H1 (cell line): ENCODE measurements around the gene NCBP2. TPM values are rescaled to one million over a fixed set of nuclear protein-coding genes. Genes with fewer than 3 reads are reported as not detected.

Source experiments
- CTCF ChIA-PET: fragments of 300-600 bp; sonication (Branson Sonifier 250); formaldehyde crosslinking; loops from one replicate; lab custom pipeline; 2021; ENCODE audit not compliant: partially characterized antibody; lab: Charles Lee
- POLR2A ChIA-PET: fragments of 300-600 bp; sonication (Branson Sonifier 250); formaldehyde crosslinking; loops from one replicate; lab custom pipeline; 2021; ENCODE audit warnings: inconsistent platforms; ENCODE audit not compliant: partially characterized antibody; lab: Charles Lee
- DNase-seq, 2 experiments: peaks; one replicate each; pipeline versions ENCODE4 v3.0.0 to v3.0.0-alpha.2; 2010 to 2022; ENCODE audit warnings: low spot score in 2 of 2, low read depth in 1 of 2, mixed read lengths in 1 of 2
- FAIRE-seq: peaks from 2 replicates; lab custom pipeline; 2011; peaks lifted over from hg19 to GRCh38; lab: Jason Lieb, UNC
- H2AFZ ChIP-seq: 2 replicates; pipeline ENCODE4 v1.8.1; 2012; ENCODE audit warnings: low read length, inconsistent platforms
- H2AK5ac ChIP-seq: 2 replicates; pipeline ENCODE4 v1.6.1; 2013; ENCODE audit warnings: low read depth, low read length
- H2BK120ac ChIP-seq: replicated peaks from 2 replicates; pipeline ENCODE3; 2013; ENCODE audit warnings: low read depth, low read length, inconsistent platforms
- H2BK12ac ChIP-seq: 2 replicates; pipeline ENCODE4 v1.6.1; 2013; ENCODE audit warnings: low read depth, low read length
- H2BK15ac ChIP-seq: 2 replicates; pipeline ENCODE4 v1.6.1; 2013; ENCODE audit warnings: low read length
- H2BK20ac ChIP-seq: 2 replicates; pipeline ENCODE4 v1.6.1; 2013; ENCODE audit warnings: low read length
- H2BK5ac ChIP-seq: 2 replicates; pipeline ENCODE4 v1.6.1; 2013; ENCODE audit warnings: low read depth, low read length
- H3K14ac ChIP-seq: 2 replicates; pipeline ENCODE4 v1.6.1; 2013; ENCODE audit warnings: inconsistent platforms; ENCODE audit not compliant: insufficient read length
- H3K18ac ChIP-seq: 2 replicates; pipeline ENCODE4 v1.6.1; 2013; ENCODE audit warnings: low read length; ENCODE audit errors: extremely low read depth
- H3K23ac ChIP-seq: 2 replicates; pipeline ENCODE4 v1.6.1; 2013; ENCODE audit warnings: inconsistent platforms; ENCODE audit not compliant: insufficient read length
- H3K23me2 ChIP-seq: 2 replicates; pipeline ENCODE4 v1.6.1; 2013; ENCODE audit warnings: low read depth, low read length
- H3K27ac ChIP-seq: 2 replicates; pipeline ENCODE4 v1.6.1; 2011; ENCODE audit warnings: low read depth, low read length, inconsistent platforms
- H3K27me3 ChIP-seq, 4 experiments: replicated peaks in 1 of 4; 1 replicate in 1 of 4; 2 replicates in 3 of 4; pipeline versions ENCODE4 v1.6.1 to v1.8.1; 2011 to 2013; ENCODE audit warnings: low read length in 3 of 4, mild to moderate bottlenecking in 3 of 4, inconsistent platforms in 2 of 4, mixed read lengths in 2 of 4, moderate library complexity in 1 of 4; ENCODE audit not compliant: control insufficient read depth in 3 of 4, insufficient read depth in 3 of 4; ENCODE audit errors: extremely low read depth in 1 of 4
- H3K36me3 ChIP-seq, 4 experiments: 2 replicates each; pipeline versions ENCODE4 v1.6.1 to v1.8.1; 2011 to 2013; ENCODE audit warnings: mild to moderate bottlenecking in 4 of 4, low read length in 3 of 4, moderate library complexity in 2 of 4, control low read depth in 1 of 4, inconsistent platforms in 1 of 4; ENCODE audit not compliant: insufficient read depth in 4 of 4, control insufficient read depth in 2 of 4
- H3K4ac ChIP-seq: replicated peaks from 2 replicates; pipeline ENCODE3; 2013; ENCODE audit warnings: low read length, low read depth, mixed read lengths, inconsistent platforms; ENCODE audit not compliant: insufficient read length
- H3K4me1 ChIP-seq, 4 experiments: replicated peaks in 1 of 4; 1 replicate in 1 of 4; 2 replicates in 3 of 4; pipeline versions ENCODE4 v1.6.1 to v1.8.1; 2011 to 2013; ENCODE audit warnings: low read length in 3 of 4, inconsistent platforms in 2 of 4, mixed read lengths in 1 of 4; ENCODE audit not compliant: insufficient read depth in 4 of 4, control insufficient read depth in 3 of 4
- H3K4me2 ChIP-seq, 2 experiments: 2 replicates each; pipeline versions ENCODE4 v1.6.1 to v1.8.1; 2011 to 2013; ENCODE audit warnings: low read depth in 2 of 2, low read length in 2 of 2, control low read depth in 1 of 2, inconsistent platforms in 1 of 2, mild to moderate bottlenecking in 1 of 2; ENCODE audit not compliant: insufficient read depth in 1 of 2
- H3K4me3 ChIP-seq, 4 experiments: fragments of 200-600, 300-600 bp in 1 of 4; sonication (generic), shearing (Covaris generic), sonication (Bioruptor Twin) in 1 of 4; 2 replicates each; pipeline versions ENCODE4 v1.5.1 to v1.8.1; 2011 to 2016; ENCODE audit warnings: low read length in 4 of 4, low read depth in 3 of 4, control low read depth in 2 of 4, inconsistent platforms in 2 of 4, mild to moderate bottlenecking in 2 of 4, mixed read lengths in 1 of 4, moderate library complexity in 1 of 4; ENCODE audit not compliant: insufficient read depth in 2 of 4; ENCODE audit errors: extremely low read depth in 1 of 4
- H3K56ac ChIP-seq: replicated peaks from 2 replicates; pipeline ENCODE3; 2013; ENCODE audit warnings: low read depth, mild to moderate bottlenecking, mixed read lengths, low read length, inconsistent platforms; ENCODE audit not compliant: insufficient read length
- H3K79me1 ChIP-seq: 2 replicates; pipeline ENCODE4 v1.6.1; 2013; ENCODE audit warnings: low read depth, low read length, control low read depth
- H3K79me2 ChIP-seq, 2 experiments: 2 replicates each; pipeline versions ENCODE4 v1.6.1 to v1.8.1; 2012 to 2013; ENCODE audit warnings: low read length in 2 of 2, mild to moderate bottlenecking in 2 of 2, inconsistent platforms in 1 of 2; ENCODE audit not compliant: insufficient read depth in 2 of 2, control insufficient read depth in 1 of 2
- H3K9ac ChIP-seq, 4 experiments: replicated peaks in 1 of 4; 1 replicate in 1 of 4; 2 replicates in 3 of 4; pipeline versions ENCODE4 v1.6.1 to v1.8.1; 2011 to 2013; ENCODE audit warnings: low read depth in 3 of 4, low read length in 3 of 4, control low read depth in 2 of 4, mild to moderate bottlenecking in 2 of 4, moderate library complexity in 2 of 4, inconsistent platforms in 1 of 4; ENCODE audit errors: extremely low read depth in 1 of 4
- H3K9me3 ChIP-seq, 2 experiments: 2 replicates each; pipeline versions ENCODE4 v1.6.1 to v1.8.1; 2012 to 2013; ENCODE audit warnings: mild to moderate bottlenecking in 2 of 2, moderate library complexity in 2 of 2, control low read depth in 1 of 2, inconsistent platforms in 1 of 2, low read depth in 1 of 2, low read length in 1 of 2, mixed read lengths in 1 of 2; ENCODE audit not compliant: insufficient read depth in 2 of 2
- H4K20me1 ChIP-seq, 2 experiments: replicated peaks in 1 of 2; 2 replicates each; pipeline versions ENCODE3 to v1.8.1; 2011 to 2013; ENCODE audit warnings: inconsistent platforms in 2 of 2, low read length in 2 of 2, mild to moderate bottlenecking in 1 of 2; ENCODE audit not compliant: insufficient read depth in 2 of 2, control insufficient read depth in 1 of 2
- H4K5ac ChIP-seq: 2 replicates; pipeline ENCODE4 v1.6.1; 2013; ENCODE audit warnings: low read length, low read depth, mixed read lengths, inconsistent platforms; ENCODE audit not compliant: insufficient read length
- H4K8ac ChIP-seq: 2 replicates; pipeline ENCODE4 v1.8.0; 2013; ENCODE audit warnings: mild to moderate bottlenecking, moderate library complexity, low read length, inconsistent platforms; ENCODE audit not compliant: insufficient read depth; ENCODE audit errors: extremely low read depth
- H4K91ac ChIP-seq: replicated peaks from 2 replicates; pipeline ENCODE3; 2013; ENCODE audit warnings: low read length, mixed read lengths, inconsistent platforms; ENCODE audit not compliant: insufficient read length
- EP300 ChIP-seq, 2 experiments: IDR thresholded peaks; 1 replicate in 1 of 2; 2 replicates in 1 of 2; pipeline ENCODE4 v1.6.1; 2011 to 2012; ENCODE audit warnings: low read depth in 2 of 2, low read length in 2 of 2, mild to moderate bottlenecking in 2 of 2, borderline replicate concordance in 1 of 2, inconsistent platforms in 1 of 2, moderate library complexity in 1 of 2
- WGBS, 2 experiments: shearing (Covaris generic) in 1 of 2; methylation state at CpG; one replicate each; pipeline versions ENCODE4 v1.1.6 to v1.1.7; 2013 to 2015; ENCODE audit warnings: low lambda C conversion rate in 2 of 2, mixed read lengths in 2 of 2, inconsistent platforms in 1 of 2, low coverage in 1 of 2, missing lambda C conversion rate in 1 of 2; ENCODE audit not compliant: insufficient replicate concordance in 2 of 2, insufficient coverage in 1 of 2, insufficient read length in 1 of 2; ENCODE audit errors: extremely low coverage in 1 of 2, missing lambda C conversion rate in 1 of 2; 5-methylcytosine and 5-hydroxymethylcytosine counted together
- polyA plus RNA-seq, 7 experiments: library from polyadenylated mRNA; depleted of rRNA in 3 of 7; stranded (reverse) in 5 of 7; unstranded in 2 of 7; fragments of >200 nt in 5 of 7; fragments of 200-250 nt in 2 of 7; gene quantifications; 1 replicate in 5 of 7; 2 replicates in 1 of 7; 4 replicates in 1 of 7; pipeline versions ENCODE4 v1.2.1 to v1.2.3, GENCODE V29; 2011 to 2013; ENCODE audit warnings: missing spikeins in 2 of 7, mixed read lengths in 2 of 7
- total RNA-seq: library from RNA; stranded (reverse); fragmentation: NEBNext Ultra II Directional; extraction: Animal tissue kit (Norgen Biotek cat#: 25700); gene quantifications from 2 replicates; pipeline ENCODE4 v1.2.1, GENCODE V29; 2021

Gene NCBP2
- total and polyA plus RNA-seq, 2 of the 8 experiments (the other 6 are each of a cell fraction or from before 2014, with no cell fraction given) = 34.1 to 100 TPM

- Histone ChIP-seq H4K5ac (no peak overlapping the region), H3K4ac (no peak overlapping the region), H4K20me1 (no peaks in the 10 kb centered on the region), H3K79me1 (no peaks in the 10 kb centered on the region), H2BK5ac (no peak overlapping the region), H3K4me2 (no peak overlapping the region), H3K4me3 (no peak overlapping the region), H3K9me3 (no peaks in the 10 kb centered on the region), H3K23ac (no peak overlapping the region), H3K4me1 (no peaks in the 10 kb centered on the region), H3K23me2 (0 out of 2 replicates have a peak, but pooled peaks cover 1% of the 10 kb centered on the region), H2BK12ac (no peak overlapping the region), H3K36me3 (no peaks in the 10 kb centered on the region), H4K8ac (no peak overlapping the region), H3K79me2 (no peaks in the 10 kb centered on the region), H3K27ac (no peak overlapping the region), H3K56ac (no peak overlapping the region), H2BK20ac (no peak overlapping the region), H2AFZ (no peak overlapping the region), H2AK5ac (no peak overlapping the region), H4K91ac (no peak overlapping the region), H2BK120ac (no peak overlapping the region), H3K14ac (no peak overlapping the region), H3K27me3 (no peaks in the 10 kb centered on the region), H3K18ac (no peak overlapping the region), H2BK15ac (no peak overlapping the region), H3K9ac (no peak overlapping the region)
- CTCF ChIA-PET = interaction anchor here (0.6 to 1.6 kb wide), 9 partner anchors 9 to 514 kb away, joined by 3 to 5 read pairs (median 3); partner anchors contain the start of gene MELTF
- DNase-seq (no peak), FAIRE-seq (no peak)
- TF ChIP-seq EP300 (IDR thresholded peaks at IDR 0.05; ENCODE audit: borderline replicate concordance in 1 of 2, low read depth in 2 of 2, low read length in 2 of 2) = no peak
- POLR2A ChIA-PET = interaction anchor here (0.7 to 1.6 kb wide), 3 partner anchors 11 to 359 kb away, joined by 3 to 4 read pairs (median 3); no protein-coding TSS in a partner anchor
- WGBS, 2 experiments = 89% methylated on average over 6 of the region's 6 CpGs; no CpG with 5 or more reads in 1 of the 2 experiments
Measured at GRCh38 chr3:196949750-196950149, 7.4 kb upstream of the NCBP2 start.
